Keratinocyte (primary cell): ENCODE measurements around the gene PLEKHO1. TPM values are rescaled to one million over a fixed set of nuclear protein-coding genes. Genes with fewer than 3 reads are reported as not detected.

ENCODE experiments used
- DNase-seq: peaks from one replicate; pipeline ENCODE4 v3.0.0-alpha.2; 2011; ENCODE audit warnings: low read depth, missing footprints, low spot score
- FAIRE-seq: peaks from 2 replicates; lab custom pipeline; 2011; peaks lifted over from hg19 to GRCh38; lab: Jason Lieb, UNC
- H2AFZ ChIP-seq: 2 replicates; pipeline ENCODE4 v1.6.0; 2012; ENCODE audit warnings: low read length, control low read depth, inconsistent platforms; ENCODE audit not compliant: control insufficient read depth
- H3K27ac ChIP-seq: 2 replicates; pipeline ENCODE4 v1.5.1; 2011; ENCODE audit warnings: low read length; ENCODE audit not compliant: control insufficient read depth, insufficient read depth
- H3K27me3 ChIP-seq: 3 replicates; pipeline ENCODE4 v1.6.0; 2011; ENCODE audit warnings: low read length; ENCODE audit not compliant: control insufficient read depth, insufficient read depth; ENCODE audit errors: extremely low read depth
- H3K36me3 ChIP-seq, 2 experiments: 2 replicates in 1 of 2; 3 replicates in 1 of 2; pipeline ENCODE4 v1.5.1; 2011; ENCODE audit warnings: low read length in 2 of 2, mild to moderate bottlenecking in 1 of 2; ENCODE audit not compliant: control insufficient read depth in 2 of 2, insufficient read depth in 2 of 2; ENCODE audit errors: extremely low read depth in 1 of 2
- H3K4me1 ChIP-seq: 3 replicates; pipeline ENCODE4 v1.5.1; 2011; ENCODE audit warnings: low read length; ENCODE audit not compliant: control insufficient read depth, insufficient read depth; ENCODE audit errors: extremely low read depth
- H3K4me2 ChIP-seq: 3 replicates; pipeline ENCODE4 v1.6.0; 2011; ENCODE audit warnings: low read depth, low read length; ENCODE audit not compliant: control insufficient read depth, insufficient read depth; ENCODE audit errors: extremely low read depth
- H3K4me3 ChIP-seq, 3 experiments: fragments of 200-600 bp in 1 of 3; sonication (generic) in 1 of 3; 2 replicates in 2 of 3; 3 replicates in 1 of 3; pipeline ENCODE4 v1.5.1; 2011 to 2016; ENCODE audit warnings: low read length in 3 of 3, mild to moderate bottlenecking in 3 of 3, control low read depth in 2 of 3, inconsistent platforms in 1 of 3, low read depth in 1 of 3, mixed read lengths in 1 of 3, mixed run types in 1 of 3, moderate library complexity in 1 of 3; ENCODE audit not compliant: control insufficient read depth in 2 of 3, insufficient read depth in 2 of 3; ENCODE audit errors: extremely low read depth in 1 of 3
- H3K79me2 ChIP-seq: 2 replicates; pipeline ENCODE4 v1.6.0; 2012; ENCODE audit warnings: low read length; ENCODE audit not compliant: control insufficient read depth, insufficient read depth
- H3K9ac ChIP-seq: 3 replicates; pipeline ENCODE4 v1.6.0; 2011; ENCODE audit warnings: low read length; ENCODE audit not compliant: control insufficient read depth, insufficient read depth; ENCODE audit errors: extremely low read depth
- H3K9me1 ChIP-seq: 3 replicates; pipeline ENCODE4 v1.6.0; 2011; ENCODE audit warnings: low read length; ENCODE audit not compliant: control insufficient read depth, insufficient read depth; ENCODE audit errors: extremely low read depth
- H3K9me3 ChIP-seq: 2 replicates; pipeline ENCODE4 v1.5.1; 2012; ENCODE audit warnings: low read depth, low read length; ENCODE audit not compliant: control insufficient read depth
- H4K20me1 ChIP-seq: 3 replicates; pipeline ENCODE4 v1.6.0; 2011; ENCODE audit warnings: low read length; ENCODE audit not compliant: control insufficient read depth, insufficient read depth; ENCODE audit errors: extremely low read depth
- CTCF ChIP-seq, 3 experiments: IDR thresholded peaks in 1 of 3; conservative IDR thresholded peaks in 1 of 3; optimal IDR thresholded peaks in 1 of 3; 2 replicates in 2 of 3; 3 replicates in 1 of 3; pipeline versions ENCODE3 to v1.5.1; 2011; ENCODE audit warnings: low read length in 3 of 3, mild to moderate bottlenecking in 3 of 3, moderate library complexity in 2 of 3, control low read depth in 1 of 3, inconsistent platforms in 1 of 3; ENCODE audit not compliant: insufficient read depth in 2 of 3; ENCODE audit errors: extremely low read depth in 1 of 3
- EZH2 ChIP-seq: IDR thresholded peaks from one replicate; pipeline ENCODE4 v1.6.1; 2012; ENCODE audit warnings: inconsistent platforms, mild to moderate bottlenecking, low read length, moderate library complexity
- dilution Hi-C: fragments of 300-500 bp; cut with MboI; formaldehyde crosslinking; loops from one replicate; pipeline ENCODE4 v1.7.0; 2020; ENCODE audit warnings: low sequenced_read_pairs; ENCODE audit not compliant: extremely low pct_ligation_motif_present
- polyA plus RNA-seq, 5 experiments: library from polyadenylated mRNA; depleted of rRNA in 3 of 5; stranded (reverse) in 3 of 5; stranded (forward) in 1 of 5; unstranded in 1 of 5; fragments of >200 nt; gene quantifications; 1 replicate in 1 of 5; 2 replicates in 3 of 5; 3 replicates in 1 of 5; pipeline versions ENCODE4 v1.2.1 to v1.2.3, GENCODE V29; 2011 to 2012; ENCODE audit warnings: missing spikeins in 2 of 5, low read depth in 1 of 5, low replicate concordance in 1 of 5

Gene PLEKHO1
- polyA plus RNA-seq, 1 donor (not counting 4 experiments of a cell fraction or from before 2014, with no cell fraction given) = 2.7 TPM

- no peaks in the 10 kb centered on the region for H3K36me3 ChIP-seq
Observed at GRCh38 chr1:150146849-150147542, 2.7 kb upstream of the PLEKHO1 start.

GRCh38 chr1:150148837-150149270, 862 bp upstream of the PLEKHO1 start:
- H3K27me3 ChIP-seq = no peaks in the 10 kb centered on the region
- TF ChIP-seq CTCF (optimal IDR thresholded peaks at IDR 0.05 in 1 of 3, IDR thresholded peaks at IDR 0.05 in 1 of 3, conservative IDR thresholded peaks at IDR 0.05 in 1 of 3; ENCODE audit: extremely low read depth in 1 of 3, insufficient read depth in 2 of 3, low read length in 3 of 3) (no peak), EZH2 (no peak)
- no peak overlapping the region for H3K9ac ChIP-seq
- H2AFZ ChIP-seq = peak overlapping the region; percentile 54
- no peaks in the 10 kb centered on the region for H3K9me1 ChIP-seq
- H3K4me2 ChIP-seq = peak overlapping the region; percentile 80
- H3K27ac ChIP-seq = no peak overlapping the region
- no peaks in the 10 kb centered on the region for H3K36me3 ChIP-seq
- H3K9me3 ChIP-seq = no peaks in the 10 kb centered on the region
- no peaks in the 10 kb centered on the region for H4K20me1 ChIP-seq
- DNase-seq = no peak
- H3K4me1 ChIP-seq = peaks cover 7% of the 10 kb centered on the region
- FAIRE-seq = no peak
- dilution Hi-C loops = no loop called here
- peak overlapping the region; percentile 45 to 75 (median 65) for H3K4me3 ChIP-seq
- H3K79me2 ChIP-seq = no peaks in the 10 kb centered on the region

More at GRCh38 chr1:150146849-150147542, 2.7 kb upstream of the PLEKHO1 start:
- Histone ChIP-seq H3K27me3 (no peaks in the 10 kb centered on the region), H3K9ac (no peak overlapping the region), H3K27ac (no peak overlapping the region), H4K20me1 (no peaks in the 10 kb centered on the region), H3K4me3 (no peak overlapping the region), H3K4me2 (no peak overlapping the region), H3K4me1 (peaks cover 7% of the 10 kb centered on the region), H3K9me3 (no peaks in the 10 kb centered on the region), H3K79me2 (no peaks in the 10 kb centered on the region), H3K9me1 (no peaks in the 10 kb centered on the region), H2AFZ (no peak overlapping the region)
- TF ChIP-seq EZH2 (no peak), CTCF (optimal IDR thresholded peaks at IDR 0.05 in 1 of 3, IDR thresholded peaks at IDR 0.05 in 1 of 3, conservative IDR thresholded peaks at IDR 0.05 in 1 of 3; ENCODE audit: extremely low read depth in 1 of 3, insufficient read depth in 2 of 3, low read length in 3 of 3) (no peak)
- dilution Hi-C loops = no loop called here
- DNase-seq (no peak), FAIRE-seq (no peak)
